ENCODE results near the gene CHCHD10. TPM values are rescaled to one million over a fixed set of nuclear protein-coding genes. Genes with fewer than 3 reads are reported as not detected.

Gene CHCHD10
- total and polyA plus RNA-seq, 4 donors = 13.4 to 784 (median 139) TPM

GRCh38 chr22:23720855-23721254, 46.9 kb downstream of the CHCHD10 start:
- WGBS = 80% methylated on average over 6 of the region's 6 CpGs
- Histone ChIP-seq H3K9me3 (ENCODE audit: control insufficient read depth in 4 of 4, low read length in 3 of 4) (no peaks in the 10 kb centered on the region), H3K9ac (ENCODE audit: low read depth in 1 of 2, low read length in 2 of 2) (no peak overlapping the region), H3K4me1 (ENCODE audit: control insufficient read depth in 4 of 4, insufficient read depth in 4 of 4, low read length in 3 of 4) (peaks cover 0 to 7% (median 2%) of the 10 kb centered on the region in 4 donors), H3K36me3 (ENCODE audit: control insufficient read depth in 4 of 4, insufficient read depth in 3 of 4, low read depth in 1 of 4, low read length in 3 of 4) (no peaks in the 10 kb centered on the region), H3K27me3 (ENCODE audit: control insufficient read depth in 4 of 4, insufficient read depth in 4 of 4, low read length in 3 of 4) (no peaks in the 10 kb centered on the region), H3K4me3 (ENCODE audit: low read depth in 1 of 3, low read length in 3 of 3) (no peak overlapping the region), H3K27ac (ENCODE audit: low read depth in 1 of 2, low read length in 2 of 2) (no peak overlapping the region)
- TF ChIP-seq CTCF (IDR thresholded peaks at IDR 0.05; ENCODE audit: low read depth, low read length, missing input control) (no peak), GABPA (IDR thresholded peaks at IDR 0.05 in 1 of 2, conservative IDR thresholded peaks at IDR 0.05 in 1 of 2) (no peak), HNF4A (conservative IDR thresholded peaks at IDR 0.05) (no peak), YY1 (IDR thresholded peaks at IDR 0.05) (no peak), SP1 (IDR thresholded peaks at IDR 0.05) (no peak), FOXA2 (IDR thresholded peaks at IDR 0.05) (no peak), RXRA (IDR thresholded peaks at IDR 0.05) (no peak), EGR1 (IDR thresholded peaks at IDR 0.05; ENCODE audit: low read depth in 2 of 2) (no peak), JUND (IDR thresholded peaks at IDR 0.05) (no peak), HNF4G (IDR thresholded peaks at IDR 0.05) (no peak), TAF1 (conservative IDR thresholded peaks at IDR 0.05) (no peak), ZBTB33 (IDR thresholded peaks at IDR 0.05) (no peak), REST (IDR thresholded peaks at IDR 0.05) (no peak), ATF3 (IDR thresholded peaks at IDR 0.05) (no peak), FOXA1 (IDR thresholded peaks at IDR 0.05) (no peak), RAD21 (IDR thresholded peaks at IDR 0.05) (no peak), MAX (IDR thresholded peaks at IDR 0.05) (no peak), NR2F2 (IDR thresholded peaks at IDR 0.05) (no peak)
- DNase-seq (ENCODE audit: low spot score) = no peak
